Stimulated activated CD8-positive, alpha-beta memory T cell treated with anti-CD3 and anti-CD28 coated beads, Interleukin-15, amount 100 ng/mL, for 1 hour (primary cell): ENCODE data around the gene TMEM178B.
"Not testable (repeated sequence)": the region's sequence is repeated elsewhere in the genome, so short reads cannot be mapped to it uniquely, and the experiment has no call there.

Experiments used
- DNase-seq: peaks from one replicate; pipeline ENCODE4 v3.0.0-alpha.2; 2020; ENCODE audit warnings: low read depth

The TMEM178B gene

GRCh38 chr7:141144921-141145629 is 71.2 kb downstream of the TMEM178B start:
- DNase-seq = no peak

DNA sequence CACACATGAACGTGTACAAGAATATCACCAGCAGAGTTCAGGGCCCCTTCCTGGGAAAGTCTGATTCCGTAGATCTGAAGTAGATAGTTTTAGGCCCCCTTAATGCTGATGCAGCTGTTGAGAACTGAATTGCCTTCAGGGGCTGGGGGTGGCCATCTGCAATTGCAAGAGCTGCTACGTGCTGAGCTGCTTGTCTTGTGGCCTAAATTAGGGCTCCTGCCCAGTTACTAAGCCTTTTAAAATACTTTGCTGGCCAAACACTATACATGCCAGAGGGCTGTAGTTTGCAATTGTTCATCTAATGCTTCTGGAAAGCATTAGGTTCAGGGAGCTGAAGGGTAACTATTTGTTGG is 71.7 kb downstream of the TMEM178B start:
- DNase-seq = no peak

DNA sequence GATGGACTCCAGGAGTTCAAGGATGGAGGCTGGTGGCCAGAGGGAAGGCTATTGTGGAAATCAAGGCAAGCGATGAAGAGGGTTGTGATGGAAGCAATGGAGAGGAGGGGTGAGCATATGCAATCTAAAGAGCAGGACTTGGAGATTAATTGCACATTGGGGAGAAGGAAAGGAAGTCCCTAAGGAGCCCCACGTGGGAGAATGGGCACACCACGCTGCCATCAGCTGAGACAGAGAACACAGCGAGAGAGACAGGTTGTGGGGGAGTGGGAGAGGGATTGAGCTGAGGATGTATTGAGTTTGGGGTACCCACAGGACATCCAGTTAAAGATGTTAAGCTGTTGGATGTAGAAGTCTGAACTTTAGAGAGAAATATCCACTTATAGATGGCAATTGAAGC is 73.6 kb downstream of the TMEM178B start:
- no peak for DNase-seq

DNA sequence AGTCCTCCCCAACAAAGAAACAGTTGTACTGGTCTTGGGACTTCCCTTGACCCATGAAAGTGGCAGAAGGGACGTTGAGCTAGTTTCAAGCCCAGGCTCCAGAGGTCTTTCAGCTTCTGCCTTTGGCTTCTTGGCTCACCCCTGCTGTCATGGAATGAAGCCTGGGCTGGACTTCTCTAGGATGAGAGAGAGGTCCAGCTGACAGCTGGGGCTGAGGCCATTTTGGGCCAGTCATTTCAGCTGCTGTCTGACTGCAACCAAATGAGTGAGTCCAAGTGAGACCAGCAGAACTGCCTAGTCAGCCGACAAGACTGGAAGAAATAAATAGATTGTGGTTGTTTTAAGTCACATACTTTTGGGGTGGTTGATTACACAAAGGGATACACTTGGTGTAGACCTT is 76.6 kb downstream of the TMEM178B start:
- DNase-seq = no peak

DNA sequence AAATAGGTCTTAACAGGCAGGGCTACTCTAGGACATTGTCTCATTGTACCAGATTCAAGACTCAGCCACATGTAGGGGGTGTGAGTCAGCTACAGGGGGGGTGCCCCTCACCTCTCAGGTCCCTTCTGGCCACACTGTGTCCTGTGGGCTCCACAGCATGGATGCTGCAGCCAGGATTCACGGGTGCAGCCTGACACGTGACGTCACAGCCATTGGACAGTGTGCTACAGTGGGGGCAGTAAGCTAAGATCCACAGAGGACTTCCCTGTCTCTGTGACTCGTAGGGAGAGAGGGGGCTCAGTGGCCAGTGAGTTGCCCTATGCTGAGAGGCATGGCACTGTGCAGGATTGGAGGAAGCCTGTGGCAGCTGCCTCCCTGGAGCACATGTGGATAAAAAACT is 77.9 kb downstream of the TMEM178B start:
- DNase-seq = no peak

DNA sequence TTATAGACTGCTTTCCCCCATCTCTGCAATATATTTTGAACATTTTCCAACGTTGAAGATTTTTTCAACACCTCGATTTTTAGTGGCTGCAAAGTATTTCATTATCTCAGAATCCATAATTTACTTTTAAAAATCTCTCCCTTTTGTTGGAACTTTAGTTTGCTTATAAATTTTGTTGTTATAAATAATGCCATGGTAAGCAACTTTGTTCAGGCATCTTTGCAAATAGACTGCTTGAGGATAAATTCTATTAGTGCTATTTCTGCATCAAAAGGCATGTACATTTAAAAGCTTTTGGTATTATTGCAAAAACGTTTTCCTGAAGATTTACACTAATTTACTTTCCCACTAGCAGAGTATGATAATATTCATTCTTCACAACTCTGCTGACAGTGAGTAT is 79.4 kb downstream of the TMEM178B start:
- no peak for DNase-seq

DNA sequence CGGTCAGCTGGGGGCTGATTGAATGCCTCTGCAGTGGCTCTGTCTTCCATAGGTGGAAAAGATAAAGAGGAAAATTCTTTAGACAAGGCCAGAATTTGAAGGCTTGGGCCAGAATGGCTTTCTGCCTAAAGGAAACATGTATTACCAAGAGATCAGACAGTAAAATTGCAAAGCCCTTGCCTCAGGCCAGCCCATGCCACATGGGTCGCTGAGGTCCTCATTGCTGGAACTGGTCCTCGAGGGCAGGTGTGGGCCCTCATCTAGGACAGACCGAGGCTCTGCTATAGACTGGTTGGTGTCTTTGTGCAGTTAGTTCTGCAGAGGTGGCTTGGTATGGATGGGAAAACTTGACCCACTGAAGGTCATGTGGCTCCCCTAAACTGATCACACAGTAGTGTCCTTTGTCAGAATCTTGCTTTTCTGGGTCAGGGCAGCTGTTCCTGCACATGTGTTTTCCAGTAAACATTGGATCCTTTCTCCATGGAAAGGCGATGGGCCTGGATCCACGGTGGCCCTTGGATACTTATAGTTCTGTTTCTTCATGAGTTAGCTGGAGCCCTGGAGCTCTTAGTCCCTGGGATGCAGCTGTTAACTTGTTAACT is 80.4 kb downstream of the TMEM178B start:
- no peak for DNase-seq

- no peak for DNase-seq
These were observed 82.5 kb downstream of the TMEM178B start for GRCh38 chr7:141156407-141156806.

- no peak for DNase-seq
These were observed 83.4 kb downstream of the TMEM178B start for GRCh38 chr7:141157138-141157765.

- no peak for DNase-seq
These were observed 84.7 kb downstream of the TMEM178B start for GRCh38 chr7:141158561-141158960.

DNA sequence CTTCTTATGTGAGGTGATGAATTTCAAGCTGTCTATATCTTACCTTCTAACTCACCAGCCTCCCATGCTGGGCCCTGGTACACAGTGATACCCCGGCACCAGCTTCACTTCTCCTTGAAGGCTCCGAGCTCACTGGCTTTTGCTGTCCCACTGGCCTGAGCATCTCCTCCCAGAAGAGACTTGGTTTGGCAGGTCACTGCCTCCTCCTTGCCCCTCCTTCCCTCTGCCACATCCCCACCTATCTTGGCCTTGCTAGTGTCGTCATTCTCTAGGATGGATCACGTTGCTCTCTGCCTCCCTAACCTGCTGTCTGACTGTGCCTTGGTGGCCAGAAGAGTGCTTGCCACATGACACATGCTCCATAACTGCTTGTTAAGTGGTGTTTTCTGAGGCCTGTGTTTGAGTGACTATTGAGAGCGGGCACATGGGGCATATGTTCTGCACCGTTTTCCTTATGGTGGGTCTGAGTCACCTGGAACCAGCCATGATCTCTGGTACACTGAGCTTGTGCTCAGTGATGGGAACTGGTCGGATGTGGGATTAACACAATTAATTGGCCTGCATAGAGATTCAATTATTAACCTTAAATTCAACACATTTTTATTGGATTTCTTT is 86.5 kb downstream of the TMEM178B start:
- no peak for DNase-seq

- DNase-seq = no peak
These were observed 88.0 kb downstream of the TMEM178B start for GRCh38 chr7:141161550-141162535.

DNA sequence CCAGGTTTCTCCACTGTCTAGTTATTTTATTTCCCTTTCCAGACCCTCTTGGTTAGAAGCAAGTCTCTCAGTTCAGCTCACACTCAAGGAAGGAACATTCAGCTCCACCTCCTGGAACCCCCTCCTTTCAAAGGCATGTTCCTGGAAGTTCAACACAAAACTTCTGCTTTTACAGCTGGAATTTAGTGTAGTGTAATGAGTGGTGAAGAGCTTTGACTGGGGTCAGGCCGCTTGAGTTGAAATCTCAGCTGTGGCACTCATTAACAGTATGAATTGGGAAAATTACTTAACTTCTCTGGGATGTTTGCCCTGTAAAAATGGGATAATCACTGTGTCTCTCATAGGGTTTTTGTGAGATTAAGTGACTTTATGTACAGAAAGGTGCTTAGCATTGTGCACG is 91.7 kb downstream of the TMEM178B start:
- DNase-seq = no peak

GRCh38 chr7:141166926-141167325 is 93.1 kb downstream of the TMEM178B start:
- no peak for DNase-seq

- DNase-seq = no peak
These were observed 93.6 kb downstream of the TMEM178B start for GRCh38 chr7:141167381-141167964.

GRCh38 chr7:141169157-141169556 is 95.3 kb downstream of the TMEM178B start:
- not testable (repeated sequence) for DNase-seq

DNA sequence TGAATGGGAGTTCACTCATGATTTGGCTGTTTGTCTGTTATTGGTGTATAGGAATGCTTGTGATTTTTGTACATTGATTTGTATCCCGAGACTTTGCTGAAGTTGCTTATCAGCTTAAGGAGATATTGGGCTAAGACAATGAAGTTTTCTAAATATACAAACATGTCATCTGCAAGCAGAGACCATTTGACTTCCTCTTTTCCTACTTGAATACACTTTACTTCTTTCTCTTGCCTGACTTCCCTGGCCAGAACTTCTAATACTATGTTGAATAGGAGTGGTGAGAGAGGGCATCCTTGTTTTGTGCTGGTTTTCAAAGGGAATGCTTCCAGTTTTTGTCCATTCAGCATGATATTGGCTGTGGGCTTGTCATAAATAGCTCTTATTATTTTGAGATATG is 101.9 kb downstream of the TMEM178B start:
- not testable (repeated sequence) for DNase-seq

DNA sequence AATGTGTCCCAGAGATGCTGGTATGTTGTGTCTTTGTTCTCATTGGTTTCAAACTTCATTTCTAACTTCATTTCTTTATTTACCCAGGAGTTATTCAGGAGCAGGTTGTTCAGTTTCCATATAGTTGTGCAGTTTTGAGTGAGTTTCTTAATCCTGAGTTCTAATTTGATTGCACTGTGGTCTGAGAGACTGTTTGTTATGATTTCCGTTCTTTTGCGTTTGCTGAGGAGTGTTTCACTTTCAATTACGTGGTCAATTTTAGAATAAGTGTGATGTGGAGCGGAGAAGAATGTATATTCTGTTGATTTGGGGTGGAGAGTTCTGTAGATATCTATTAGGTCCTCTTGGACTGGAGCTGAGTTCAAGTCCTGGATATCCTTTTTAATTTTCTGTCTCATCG is 103.3 kb downstream of the TMEM178B start:
- not testable (repeated sequence) for DNase-seq

DNA sequence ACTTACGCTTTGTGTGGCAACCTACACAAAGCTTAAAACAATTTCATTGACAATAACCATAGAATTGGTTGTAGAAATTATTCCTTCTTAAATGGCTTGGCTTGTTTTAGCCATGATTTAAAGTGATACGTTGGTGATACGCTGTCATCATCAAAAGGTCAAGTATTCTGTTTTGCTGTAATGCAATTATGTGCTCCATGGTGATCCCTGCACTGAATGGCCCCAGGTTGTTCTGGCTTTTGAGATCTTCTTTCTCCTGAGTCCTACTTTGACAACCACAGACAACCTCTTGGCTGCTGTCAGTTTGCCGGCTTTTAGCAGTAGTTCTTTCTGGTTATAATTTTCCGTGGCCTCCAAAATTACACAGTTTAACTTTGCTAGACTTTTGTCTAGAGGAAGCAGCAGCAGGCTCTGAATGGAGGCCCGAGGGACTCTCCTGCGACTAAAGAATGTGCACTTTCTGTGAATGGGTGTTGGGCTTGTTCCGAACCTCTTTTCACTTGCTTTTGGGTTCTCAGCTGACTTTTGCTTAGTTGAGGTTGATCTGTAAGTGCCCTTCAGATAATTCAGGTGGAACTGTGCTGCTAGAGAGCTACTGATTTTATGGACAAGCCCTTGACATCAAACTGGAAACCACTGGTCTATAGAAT is 104.7 kb downstream of the TMEM178B start:
- DNase-seq = no peak

DNA sequence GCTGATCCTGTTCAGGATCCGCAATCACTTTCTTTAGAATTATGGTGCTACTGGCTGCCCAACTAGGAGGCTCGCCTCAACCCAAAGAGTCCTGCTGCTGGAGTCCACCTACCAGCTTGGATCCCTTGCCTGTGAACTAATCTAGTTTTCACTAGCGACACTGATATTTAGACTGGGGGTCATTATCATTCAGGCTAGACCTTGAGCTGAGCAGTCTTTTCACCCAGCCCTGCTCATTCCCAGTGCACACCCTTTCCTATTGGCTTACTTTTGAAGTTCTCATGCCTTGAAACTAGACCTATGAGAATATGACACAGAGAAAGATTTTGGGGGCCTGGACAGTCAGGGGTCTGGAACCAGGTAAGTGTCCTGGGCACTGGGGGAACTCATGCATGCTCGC is 107.9 kb downstream of the TMEM178B start:
- DNase-seq = no peak
